ENCODE data around the gene COX19. TPM values are rescaled to one million over a fixed set of nuclear protein-coding genes. Genes with fewer than 3 reads are reported as not detected.

COX19 gene
- polyA plus RNA-seq, 1 of the 3 experiments (the other 2 are of a cell fraction), result 7.6 TPM

GRCh38 chr7:990352-990932 lies 15.1 kb upstream of the COX19 start:
- Histone ChIP-seq H3K4me3 (ENCODE audit: low read depth in 2 of 2, low read length in 1 of 2) (no peak overlapping the region), H3K9ac (no peak overlapping the region), H3K9me2 (no peaks in the 10 kb centered on the region), H3K27ac (ENCODE audit: low read depth in 2 of 2, low read length in 1 of 2) (no peak overlapping the region), H4K20me1 (ENCODE audit: insufficient read depth) (peaks cover 4% of the 10 kb centered on the region; the same call in 1 of the 2 replicates), H3F3A (replicated peaks; ENCODE audit: insufficient read depth) (peaks cover 10% of the 10 kb centered on the region), H3K4me1 (ENCODE audit: control insufficient read depth in 1 of 2, insufficient read depth in 2 of 2, low read depth in 1 of 2, low read length in 1 of 2) (peaks cover 3 to 14% of the 10 kb centered on the region in 2 experiments; a peak in 2 of 4 replicates), H2AFZ (ENCODE audit: low read depth) (no peak overlapping the region), H3K9me3 (no peaks in the 10 kb centered on the region), H3K79me2 (ENCODE audit: insufficient read depth) (no peaks in the 10 kb centered on the region), H3K27me3 (ENCODE audit: insufficient read depth) (no peaks in the 10 kb centered on the region), H3K4me2 (no peak overlapping the region), H3K36me3 (replicated peaks in 1 of 2; ENCODE audit: control insufficient read depth in 1 of 2, insufficient read depth in 2 of 2, low read length in 1 of 2) (peaks cover 0 to 3% of the 10 kb centered on the region in 2 experiments)
- no peak for DNase-seq
- POLR2A ChIA-PET, result no interaction called here
- CTCF ChIA-PET, result interaction anchor here (1.4 to 11.2 kb wide), 6 partner anchors 9 to 150 kb away, joined by 5 to 756 read pairs (median 130); partner anchors contain the start of genes COX19, CYP2W1 and GPR146
- 92% methylated on average over 35 of the region's 36 CpGs for WGBS (ENCODE audit: low lambda C conversion rate)
- no peak for TF ChIP-seq CHD2 (IDR thresholded peaks at IDR 0.05; ENCODE audit: low read length, partially characterized antibody)
- no peak for TF ChIP-seq RAD21 (IDR thresholded peaks at IDR 0.05; ENCODE audit: low read length)
- TF ChIP-seq FOXJ3 (CRISPR knock-in tag; IDR thresholded peaks at IDR 0.05), result no peak
- no peak for TF ChIP-seq ELF1 (IDR thresholded peaks at IDR 0.05)
- no peak for TF ChIP-seq NRF1 (IDR thresholded peaks at IDR 0.05; ENCODE audit: low read depth, low read length)
- no peak for TF ChIP-seq FOXM1 (IDR thresholded peaks at IDR 0.05; ENCODE audit: low read depth)
- TF ChIP-seq POLR2AphosphoS5 (IDR thresholded peaks at IDR 0.05; ENCODE audit: low read depth, low read length), result no peak
- TF ChIP-seq RFX5 (IDR thresholded peaks at IDR 0.05; ENCODE audit: low read length), result no peak
- no peak for TF ChIP-seq RXRA (IDR thresholded peaks at IDR 0.05; ENCODE audit: borderline replicate concordance, low read depth)
- no peak for TF ChIP-seq YY1 (IDR thresholded peaks at IDR 0.05; ENCODE audit: low read depth)
- no peak for TF ChIP-seq TEAD4 (IDR thresholded peaks at IDR 0.05; ENCODE audit: borderline replicate concordance, insufficient read depth)
- TF ChIP-seq MAX (IDR thresholded peaks at IDR 0.05; ENCODE audit: low read depth), result no peak
- TF ChIP-seq RCOR1 (IDR thresholded peaks at IDR 0.05; ENCODE audit: low read length), result no peak
- TF ChIP-seq MEF2A (IDR thresholded peaks at IDR 0.05; ENCODE audit: borderline replicate concordance, low read depth), result no peak
- no peak for TF ChIP-seq TCF12 (IDR thresholded peaks at IDR 0.05)
- TF ChIP-seq EZH2phosphoT487 (IDR thresholded peaks at IDR 0.05; ENCODE audit: borderline replicate concordance, low read depth), result no peak
- no peak for TF ChIP-seq CTCF (IDR thresholded peaks at IDR 0.05)
- TF ChIP-seq SIN3A (IDR thresholded peaks at IDR 0.05; ENCODE audit: borderline replicate concordance, low read depth, low read length), result no peak
